Adipocyte (in vitro differentiated cells): ENCODE results near the gene USP12.

ENCODE experiments used
- DNase-seq: peaks from one replicate; pipeline ENCODE4 v3.0.0-alpha.2; 2015; ENCODE audit warnings: low read depth
- H3K27me3 ChIP-seq: replicated peaks from 2 replicates; pipeline ENCODE4 v1.7.0; 2013; ENCODE audit warnings: mild to moderate bottlenecking, low read length, moderate library complexity; ENCODE audit not compliant: control insufficient read depth, insufficient read depth
- H3K36me3 ChIP-seq: 2 replicates; pipeline ENCODE4 v1.7.0; 2013; ENCODE audit warnings: low read length, mild to moderate bottlenecking, moderate library complexity; ENCODE audit not compliant: control insufficient read depth, insufficient read depth, severe bottlenecking
- H3K4me1 ChIP-seq: 2 replicates; pipeline ENCODE4 v1.7.0; 2013; ENCODE audit warnings: mild to moderate bottlenecking, low read length, moderate library complexity; ENCODE audit not compliant: control insufficient read depth, insufficient read depth
- H3K4me3 ChIP-seq: 2 replicates; pipeline ENCODE4 v1.7.0; 2013; ENCODE audit warnings: mild to moderate bottlenecking, low read length, moderate library complexity
- H3K9ac ChIP-seq: 2 replicates; pipeline ENCODE4 v1.7.0; 2013; ENCODE audit warnings: mild to moderate bottlenecking, low read length, moderate library complexity
- H3K9me3 ChIP-seq: 2 replicates; pipeline ENCODE4 v1.7.0; 2013; ENCODE audit warnings: mild to moderate bottlenecking, low read length, moderate library complexity; ENCODE audit not compliant: control insufficient read depth

USP12 gene

GRCh38 chr13:27064252-27064995 is 107.2 kb downstream of the USP12 start:
- DNase-seq, result no peak
- peaks cover 17% of the 10 kb centered on the region for H3K36me3 ChIP-seq
- peaks cover 6% of the 10 kb centered on the region for H3K9me3 ChIP-seq
- no peaks in the 10 kb centered on the region for H3K4me1 ChIP-seq
- no peak overlapping the region for H3K9ac ChIP-seq
- H3K27me3 ChIP-seq, result no peaks in the 10 kb centered on the region
- no peak overlapping the region for H3K4me3 ChIP-seq

DNA sequence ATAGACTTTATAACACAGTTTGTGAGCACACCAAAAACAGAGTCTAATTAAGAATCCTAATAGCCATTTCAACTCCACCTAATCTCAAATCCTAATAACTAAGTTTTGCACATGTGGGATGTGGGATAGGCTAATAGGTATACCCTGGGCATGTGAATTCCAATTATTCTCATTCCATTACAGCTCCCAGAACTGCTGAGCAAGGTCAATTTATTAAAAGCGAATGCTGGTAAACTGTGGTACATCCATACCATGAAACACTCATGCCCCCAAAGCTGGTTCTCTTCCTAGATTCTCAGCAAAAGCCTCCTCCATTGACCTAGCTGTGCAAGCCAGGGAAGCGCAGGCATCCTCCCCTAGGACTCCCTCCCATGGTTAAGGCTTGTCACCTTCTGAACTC is 113.8 kb downstream of the USP12 start:
- H3K36me3 ChIP-seq, result no peaks in the 10 kb centered on the region
- no peak overlapping the region for H3K9ac ChIP-seq
- no peaks in the 10 kb centered on the region for H3K27me3 ChIP-seq
- peaks cover 19% of the 10 kb centered on the region for H3K4me1 ChIP-seq
- H3K4me3 ChIP-seq, result no peak overlapping the region
- DNase-seq, result no peak
- H3K9me3 ChIP-seq, result peaks cover under 1% of the 10 kb centered on the region

GRCh38 chr13:27055526-27055925 is 116.1 kb downstream of the USP12 start:
- H3K4me3 ChIP-seq, result no peak overlapping the region
- peaks cover 19% of the 10 kb centered on the region for H3K4me1 ChIP-seq
- no peak for DNase-seq
- H3K27me3 ChIP-seq, result no peaks in the 10 kb centered on the region
- H3K9me3 ChIP-seq, result no peaks in the 10 kb centered on the region
- no peaks in the 10 kb centered on the region for H3K36me3 ChIP-seq
- H3K9ac ChIP-seq, result no peak overlapping the region

DNA sequence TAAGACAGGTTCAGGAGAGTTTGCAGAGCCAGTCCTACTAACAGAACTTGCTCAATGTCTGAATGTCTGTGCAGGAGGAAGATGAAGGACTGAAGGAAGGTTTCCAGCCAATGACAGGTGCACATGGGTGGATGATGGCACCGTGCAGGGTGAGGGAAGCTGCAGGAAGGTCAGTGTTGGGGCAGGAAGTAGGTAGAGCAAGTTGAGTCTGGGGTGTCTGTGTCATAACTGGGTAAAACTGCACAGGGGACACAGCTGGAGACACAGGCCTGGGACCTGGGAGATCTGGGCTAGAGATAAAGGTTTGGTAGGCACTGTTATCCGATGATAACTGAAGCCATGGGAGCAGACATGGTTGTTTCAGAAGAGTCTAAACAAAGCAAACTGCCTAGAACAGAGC is 116.9 kb downstream of the USP12 start:
- no peak overlapping the region for H3K4me3 ChIP-seq
- peaks cover 19% of the 10 kb centered on the region for H3K4me1 ChIP-seq
- no peaks in the 10 kb centered on the region for H3K36me3 ChIP-seq
- H3K9me3 ChIP-seq, result no peaks in the 10 kb centered on the region
- DNase-seq, result no peak
- H3K27me3 ChIP-seq, result no peaks in the 10 kb centered on the region
- no peak overlapping the region for H3K9ac ChIP-seq

DNA sequence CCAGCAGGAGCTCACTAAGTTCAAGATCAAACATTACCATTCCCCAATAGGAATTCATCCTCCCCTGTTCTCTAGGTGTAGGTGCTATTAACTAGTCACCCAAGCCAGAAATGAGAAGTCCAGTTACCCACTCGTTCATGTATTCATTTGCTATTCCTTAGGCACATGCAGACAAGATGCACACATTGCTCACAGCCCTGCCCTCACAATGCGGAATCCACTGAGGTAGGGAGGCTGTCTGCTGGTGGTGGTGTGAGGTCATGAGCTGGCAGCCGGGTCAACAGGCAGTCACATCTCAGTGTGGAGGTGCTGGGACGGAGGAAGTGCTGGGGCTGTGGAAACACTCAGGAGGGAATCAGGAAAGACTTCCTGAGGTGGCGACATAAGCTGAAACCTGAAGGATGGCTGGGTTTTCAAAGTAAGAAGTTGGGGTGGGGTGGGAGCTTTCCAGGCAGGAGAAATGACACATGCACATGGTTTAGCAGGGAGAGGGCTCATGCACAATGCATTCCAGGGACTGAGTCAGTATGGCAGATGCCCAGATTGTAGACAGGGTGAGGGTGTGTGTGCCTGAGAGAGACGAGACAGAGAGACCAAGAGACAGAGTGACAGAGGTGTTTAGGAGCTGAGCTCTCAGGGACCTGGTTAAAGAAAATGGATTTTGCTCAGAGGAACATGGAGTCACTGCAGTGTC is 117.6 kb downstream of the USP12 start:
- Histone ChIP-seq H3K9me3 (no peaks in the 10 kb centered on the region), H3K27me3 (no peaks in the 10 kb centered on the region), H3K36me3 (no peaks in the 10 kb centered on the region), H3K4me3 (no peak overlapping the region), H3K9ac (no peak overlapping the region), H3K4me1 (peaks cover 19% of the 10 kb centered on the region)
- peak; percentile 77 for DNase-seq

GRCh38 chr13:27053210-27053884 is 118.3 kb downstream of the USP12 start:
- no peaks in the 10 kb centered on the region for H3K27me3 ChIP-seq
- no peaks in the 10 kb centered on the region for H3K36me3 ChIP-seq
- no peaks in the 10 kb centered on the region for H3K9me3 ChIP-seq
- H3K4me3 ChIP-seq, result no peak overlapping the region
- no peak for DNase-seq
- no peak overlapping the region for H3K9ac ChIP-seq
- peaks cover 19% of the 10 kb centered on the region for H3K4me1 ChIP-seq

- no peaks in the 10 kb centered on the region for H3K36me3 ChIP-seq
- H3K9ac ChIP-seq, result no peak overlapping the region
- no peak overlapping the region for H3K4me3 ChIP-seq
- no peaks in the 10 kb centered on the region for H3K9me3 ChIP-seq
- no peaks in the 10 kb centered on the region for H3K27me3 ChIP-seq
- no peak for DNase-seq
- peaks cover 19% of the 10 kb centered on the region for H3K4me1 ChIP-seq
Measured at GRCh38 chr13:27052551-27053208, 118.9 kb downstream of the USP12 start.

GRCh38 chr13:27047081-27047480 is 124.5 kb downstream of the USP12 start:
- Histone ChIP-seq H3K9ac (no peak overlapping the region), H3K4me1 (peaks cover 7% of the 10 kb centered on the region), H3K4me3 (no peak overlapping the region), H3K9me3 (no peaks in the 10 kb centered on the region), H3K36me3 (no peaks in the 10 kb centered on the region), H3K27me3 (no peaks in the 10 kb centered on the region)
- no peak for DNase-seq

DNA sequence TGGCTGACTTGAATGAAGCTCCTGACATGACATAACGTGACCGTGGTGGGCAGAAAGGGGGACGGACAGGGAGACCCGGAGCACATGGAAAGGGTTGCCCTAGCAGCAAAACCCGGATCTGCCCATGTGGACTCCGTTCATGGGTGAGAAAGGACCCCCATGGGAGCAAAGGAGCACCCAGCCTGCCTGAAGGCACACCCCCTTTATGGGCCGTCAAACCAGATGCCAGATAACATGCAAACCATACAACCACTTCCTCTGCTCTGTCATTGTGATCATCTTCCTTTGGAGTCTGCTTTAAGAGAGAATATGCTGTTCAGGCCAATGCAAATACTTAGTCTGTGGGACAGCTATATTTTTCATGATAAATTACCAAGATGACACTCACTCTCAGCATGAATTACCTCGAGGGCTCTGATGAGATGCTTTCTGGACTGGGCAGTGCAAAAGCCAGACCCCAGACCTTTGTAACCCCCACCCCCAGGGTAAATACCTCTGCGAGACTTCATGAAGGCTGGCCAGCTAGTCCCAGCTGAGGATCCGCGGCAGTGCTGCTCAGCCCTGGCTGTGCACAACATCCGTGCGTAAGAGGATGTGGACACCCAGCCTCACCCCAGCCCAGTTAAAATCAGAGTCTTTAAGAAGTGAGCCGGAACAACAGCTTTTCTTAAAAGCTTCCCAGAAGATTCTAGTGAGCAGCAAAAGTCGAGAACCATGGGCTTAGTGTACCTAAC is 126.6 kb downstream of the USP12 start:
- Histone ChIP-seq H3K4me3 (no peak overlapping the region), H3K9me3 (no peaks in the 10 kb centered on the region), H3K27me3 (no peaks in the 10 kb centered on the region), H3K9ac (no peak overlapping the region), H3K4me1 (peaks cover 7% of the 10 kb centered on the region), H3K36me3 (no peaks in the 10 kb centered on the region)
- DNase-seq, result no peak

DNA sequence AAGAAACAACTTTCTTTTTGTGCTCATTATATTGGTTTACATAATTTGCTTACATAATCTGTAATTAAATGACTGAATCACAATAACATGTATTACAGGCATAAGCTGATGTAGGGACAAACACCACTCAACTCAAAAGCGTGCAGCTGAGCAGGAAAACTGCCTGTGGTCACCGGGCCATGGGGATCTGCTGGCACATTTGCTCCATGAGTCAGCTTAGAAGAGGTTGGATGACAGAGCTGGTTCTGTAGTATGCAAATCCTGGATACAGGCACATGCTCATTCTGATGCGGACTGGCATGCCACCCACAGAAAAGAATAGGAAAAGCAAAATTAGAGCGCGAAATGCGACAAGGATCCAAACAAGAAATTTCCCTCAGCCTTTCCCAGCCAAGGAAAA is 128.6 kb downstream of the USP12 start:
- Histone ChIP-seq H3K9ac (peak overlapping the region; percentile 37), H3K27me3 (no peaks in the 10 kb centered on the region), H3K4me1 (peaks cover 8% of the 10 kb centered on the region), H3K9me3 (no peaks in the 10 kb centered on the region), H3K4me3 (peak overlapping the region; percentile 22), H3K36me3 (no peaks in the 10 kb centered on the region)
- DNase-seq, result peak; percentile 96
